ENCODE measurements around the gene SLC30A2.

- TF ChIP-seq CTCF (IDR thresholded peaks at IDR 0.05) (no peak), POLR2AphosphoS5 (IDR thresholded peaks at IDR 0.05) (no peak)
Measured at GRCh38 chr1:26079960-26080814, 34.3 kb upstream of the SLC30A2 start.

Measured in transverse colon (tissue), 4 donors.